T-helper 2 cell treated with Interferon-gamma antibody and Interleukin-4, amounts not matched to agents 5 μg/mL and 100 μg/mL, for 36 hours (primary cell): ENCODE measurements around the gene SCAI.
A peak's percentile ranks its signal among the peaks of the same experiment; 100 is the strongest.
"Not testable (repeated sequence)": the region's sequence is repeated elsewhere in the genome, so short reads cannot be mapped to it uniquely, and the experiment has no call there.

Experiments
- DNase-seq: peaks from one replicate; pipeline ENCODE4 v3.0.0; 2021; ENCODE audit warnings: low spot score
- H3K27ac Mint-ChIP-seq: one replicate; pipeline ENCODE4 v1.8.0; 2021; ENCODE audit warnings: mild to moderate bottlenecking, mixed read lengths
- H3K27me3 Mint-ChIP-seq: one replicate; pipeline ENCODE4 v1.8.0; 2021; ENCODE audit warnings: low read depth, mixed read lengths
- H3K36me3 Mint-ChIP-seq: one replicate; pipeline ENCODE4 v1.8.0; 2021; ENCODE audit warnings: low read depth, mixed read lengths
- H3K4me1 Mint-ChIP-seq: one replicate; pipeline ENCODE4 v1.8.0; 2021; ENCODE audit warnings: low read depth, mixed read lengths
- H3K4me3 Mint-ChIP-seq: one replicate; pipeline ENCODE4 v1.8.0; 2022; ENCODE audit warnings: mild to moderate bottlenecking, moderate library complexity, mixed read lengths
- H3K9me3 Mint-ChIP-seq: one replicate; pipeline ENCODE4 v1.8.0; 2021; ENCODE audit warnings: mixed read lengths

The SCAI gene

DNA sequence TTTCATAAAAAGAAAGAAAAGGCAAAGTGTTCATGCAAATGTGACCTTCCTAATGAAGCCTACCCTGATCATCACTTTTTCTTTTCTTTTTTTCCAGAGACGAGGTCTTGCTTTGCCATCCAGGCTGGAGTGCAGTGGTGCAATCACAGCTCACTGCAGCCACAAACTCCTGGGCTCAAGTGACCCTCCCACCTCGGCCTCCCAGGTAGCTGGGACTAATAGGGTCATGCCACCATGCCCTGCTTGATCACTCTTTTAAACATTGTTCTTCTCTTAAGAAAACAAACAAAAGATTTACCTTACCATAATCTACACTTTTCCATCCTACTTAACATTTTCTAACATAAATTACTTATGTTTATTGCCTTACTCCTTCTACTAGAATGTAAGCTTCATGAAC lies 193.9 kb downstream of the SCAI start:
- DNase-seq, result no peak
- peaks cover 5% of the 10 kb centered on the region for H3K36me3 Mint-ChIP-seq
- no peak overlapping the region for H3K4me3 Mint-ChIP-seq
- no peak overlapping the region for H3K27ac Mint-ChIP-seq
- no peaks in the 10 kb centered on the region for H3K9me3 Mint-ChIP-seq
- H3K4me1 Mint-ChIP-seq, result no peaks in the 10 kb centered on the region
- no peaks in the 10 kb centered on the region for H3K27me3 Mint-ChIP-seq

DNA sequence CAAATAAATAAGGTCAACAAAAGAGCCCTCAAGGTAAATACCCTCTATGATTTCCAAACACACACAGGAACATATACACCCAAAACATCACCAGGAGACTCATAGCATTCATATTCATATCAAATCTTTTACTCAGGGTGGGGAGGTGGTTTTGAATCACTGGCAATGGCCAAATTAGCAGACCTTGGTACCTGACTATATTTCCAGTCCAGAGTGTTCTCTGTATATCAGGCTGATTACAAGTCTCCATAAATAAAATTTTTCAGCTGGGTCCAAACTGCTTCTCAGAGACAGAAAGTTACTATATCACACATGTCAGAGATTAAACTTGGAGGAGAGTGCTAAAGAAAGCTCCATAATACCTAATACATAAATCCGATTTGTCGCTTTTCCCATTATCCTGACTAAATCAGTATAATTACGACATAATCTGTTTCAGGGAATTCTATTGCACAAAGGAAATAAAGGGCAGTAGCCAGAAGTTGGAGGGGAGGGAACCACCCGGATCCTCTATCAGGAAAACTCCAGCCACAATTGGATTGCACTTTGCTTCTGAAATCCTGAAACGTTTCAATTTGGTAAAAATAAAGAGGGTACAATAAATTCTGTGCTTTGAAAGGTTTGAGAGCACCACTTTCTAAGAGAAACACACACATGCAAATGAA lies 195.5 kb downstream of the SCAI start:
- Mint-ChIP-seq H3K27me3 (no peaks in the 10 kb centered on the region), H3K9me3 (no peaks in the 10 kb centered on the region), H3K4me1 (peaks cover 2% of the 10 kb centered on the region), H3K4me3 (no peak overlapping the region), H3K27ac (no peak overlapping the region), H3K36me3 (peaks cover 7% of the 10 kb centered on the region)
- no peak for DNase-seq

DNA sequence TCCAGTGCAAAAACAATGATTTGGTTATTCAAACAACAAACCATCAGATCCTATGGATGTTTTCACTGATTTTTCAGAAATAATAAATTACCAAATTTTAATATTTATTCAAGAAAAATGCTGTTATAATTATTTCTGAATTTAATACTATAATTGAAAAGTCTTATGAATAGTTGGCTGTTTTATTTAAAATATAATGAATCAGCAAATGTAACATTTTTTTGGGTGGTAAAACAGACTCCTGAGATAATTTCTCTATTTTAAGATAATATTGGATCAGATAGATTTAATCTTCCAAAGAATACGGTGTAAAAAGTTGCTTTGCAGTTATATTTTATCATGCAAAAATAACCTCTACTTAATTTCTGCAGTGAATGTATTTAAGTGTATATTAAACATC lies 197.2 kb downstream of the SCAI start:
- Mint-ChIP-seq H3K4me1 (peaks cover 9% of the 10 kb centered on the region), H3K36me3 (peaks cover 11% of the 10 kb centered on the region), H3K27me3 (no peaks in the 10 kb centered on the region), H3K9me3 (no peaks in the 10 kb centered on the region), H3K4me3 (no peak overlapping the region), H3K27ac (no peak overlapping the region)
- DNase-seq, result no peak

DNA sequence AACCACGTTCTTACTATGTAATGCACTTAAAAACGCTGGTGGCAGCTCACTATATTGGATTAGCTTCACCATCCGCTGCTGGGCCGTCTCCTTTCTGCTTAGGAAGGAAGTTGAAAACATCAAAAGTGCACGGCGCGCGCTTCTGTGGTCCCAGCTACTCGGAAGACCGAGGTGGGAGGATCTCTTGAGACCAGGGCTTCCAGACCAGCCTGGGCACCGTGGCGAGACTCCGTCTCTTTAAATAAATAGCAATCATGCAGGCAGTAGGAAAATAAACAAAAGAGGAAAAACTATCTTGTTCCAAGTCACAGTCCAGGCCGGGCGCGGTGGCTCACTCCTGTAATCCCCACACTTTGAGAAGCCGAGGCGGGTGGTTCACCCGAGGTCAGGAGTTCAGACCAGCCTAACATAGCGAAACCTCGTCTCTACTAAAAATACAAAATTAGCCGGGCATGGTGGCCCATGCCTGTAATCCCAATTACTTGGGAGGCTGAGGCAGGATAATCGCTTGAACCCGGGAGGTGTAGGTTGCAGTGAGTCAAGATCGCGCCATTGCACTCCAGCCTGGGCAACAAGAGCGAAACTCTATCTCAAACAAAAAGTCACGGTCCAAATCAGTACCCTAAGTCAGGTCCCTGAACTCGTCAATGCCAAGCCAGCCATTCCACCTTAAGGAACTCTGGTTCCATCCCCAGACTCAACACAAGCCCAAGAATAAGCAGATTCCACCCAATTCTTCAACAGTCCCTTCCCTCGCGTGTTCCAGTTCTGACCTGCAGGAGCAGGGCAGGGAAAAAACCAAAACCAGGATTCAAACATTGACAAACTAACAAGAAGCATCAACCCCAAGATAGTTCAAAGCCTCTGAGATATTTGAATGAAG lies 201.4 kb downstream of the SCAI start:
- DNase-seq, result peak; percentile 59
- peak overlapping the region; percentile 97 for H3K4me3 Mint-ChIP-seq
- no peaks in the 10 kb centered on the region for H3K9me3 Mint-ChIP-seq
- H3K4me1 Mint-ChIP-seq, result peaks cover 25% of the 10 kb centered on the region
- H3K27me3 Mint-ChIP-seq, result no peaks in the 10 kb centered on the region
- H3K36me3 Mint-ChIP-seq, result peaks cover 19% of the 10 kb centered on the region
- peak overlapping the region; percentile 99 for H3K27ac Mint-ChIP-seq

DNA sequence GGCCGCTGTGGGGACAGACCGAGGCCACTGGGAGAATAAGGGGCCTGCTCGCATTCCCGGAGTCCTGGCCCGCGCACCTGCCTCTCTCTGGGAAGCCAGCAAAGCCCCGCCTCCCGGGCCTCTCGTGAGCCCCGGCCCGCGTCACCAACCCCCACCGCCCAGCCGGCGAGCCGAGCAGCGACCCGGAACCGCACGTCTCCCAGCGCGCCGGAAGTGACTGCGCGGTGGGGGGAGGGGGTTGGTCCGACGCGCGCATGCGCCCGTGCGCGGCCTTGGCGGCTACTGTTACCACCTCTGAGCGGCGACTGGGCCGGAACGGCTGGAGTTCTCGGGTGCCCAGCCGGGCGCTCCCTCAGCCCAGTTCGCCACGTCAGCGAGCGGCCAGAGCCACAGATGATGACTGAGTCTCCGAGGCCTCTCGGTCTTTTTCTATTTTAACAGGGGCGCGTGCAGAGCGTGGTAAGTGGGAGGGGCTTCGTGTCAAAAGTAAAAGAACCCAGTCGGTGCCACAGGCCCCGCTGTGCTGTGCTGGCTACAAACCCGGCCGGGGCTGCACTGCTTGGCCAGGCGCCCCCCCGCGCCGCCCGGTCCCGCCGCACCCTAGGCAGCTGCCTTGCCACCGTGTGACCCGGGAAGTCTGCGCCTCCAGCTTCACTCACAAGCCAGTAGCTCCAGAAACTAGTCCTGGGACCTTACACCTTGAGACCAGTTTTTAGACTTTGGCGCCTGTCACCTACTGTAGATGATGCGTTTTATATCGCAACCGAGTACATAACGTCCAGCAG lies 202.2 kb downstream of the SCAI start, which contains the start of gene GOLGA1:
Gene GOLGA1, minus strand, starts transcription at position 190 of the 785 bp plus-strand sequence. CDS start 2,372 bp downstream, outside the sequence.
- peak; percentile 93 for DNase-seq
- Mint-ChIP-seq H3K4me1 (peaks cover 25% of the 10 kb centered on the region), H3K4me3 (peak within 1 kb of the TSS; percentile 97), H3K27ac (peak within 1 kb of the TSS; percentile 99), H3K27me3 (no peaks in the 10 kb centered on the region), H3K9me3 (no peaks in the 10 kb centered on the region), H3K36me3 (peaks cover 20% of the 10 kb centered on the region)

DNA sequence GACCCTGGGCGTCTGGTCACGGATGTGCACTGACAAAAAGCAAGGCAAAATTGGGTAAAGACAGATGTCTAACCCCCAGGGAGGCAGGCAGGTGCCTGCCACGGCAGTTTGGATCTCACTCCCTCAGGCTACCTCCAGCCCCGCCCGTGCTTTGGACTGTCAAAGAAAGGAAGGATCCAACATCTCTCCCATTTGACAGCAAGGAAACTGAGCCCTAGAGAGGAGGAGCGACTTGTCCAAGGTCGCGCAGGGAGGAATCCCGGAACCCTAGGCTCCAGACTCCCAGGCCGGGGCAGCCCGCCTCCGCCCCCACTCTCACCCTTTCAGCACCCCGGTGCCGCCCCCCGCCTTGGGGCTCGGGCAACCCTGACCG lies 202.8 kb downstream of the SCAI start:
- peak overlapping the region; percentile 92 for H3K27ac Mint-ChIP-seq
- H3K27me3 Mint-ChIP-seq, result no peaks in the 10 kb centered on the region
- H3K4me3 Mint-ChIP-seq, result peak overlapping the region; percentile 97
- H3K36me3 Mint-ChIP-seq, result peaks cover 21% of the 10 kb centered on the region
- peaks cover 25% of the 10 kb centered on the region for H3K4me1 Mint-ChIP-seq
- H3K9me3 Mint-ChIP-seq, result no peaks in the 10 kb centered on the region
- DNase-seq, result no peak

DNA sequence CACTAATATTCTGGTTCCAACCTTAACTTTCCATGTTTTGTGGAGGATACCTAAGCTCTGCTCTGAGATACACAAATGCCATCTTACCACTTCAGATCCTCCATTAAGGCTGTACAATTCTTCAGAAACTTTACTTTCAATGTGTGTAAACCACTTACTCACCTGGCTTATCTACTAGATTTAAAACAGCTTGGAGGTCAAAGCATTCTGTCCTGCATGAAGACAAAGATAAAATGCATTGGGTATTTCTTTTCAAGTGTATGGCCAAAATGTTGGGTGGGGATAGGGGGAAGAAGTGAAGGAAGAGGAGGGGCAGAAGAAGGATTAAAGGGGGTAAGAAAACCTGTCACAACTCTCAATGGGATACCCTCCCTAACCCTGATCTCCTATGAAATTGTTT lies 203.4 kb downstream of the SCAI start:
- H3K4me3 Mint-ChIP-seq, result peak overlapping the region; percentile 97
- H3K36me3 Mint-ChIP-seq, result peaks cover 21% of the 10 kb centered on the region
- H3K27me3 Mint-ChIP-seq, result no peaks in the 10 kb centered on the region
- no peaks in the 10 kb centered on the region for H3K9me3 Mint-ChIP-seq
- H3K4me1 Mint-ChIP-seq, result peaks cover 25% of the 10 kb centered on the region
- peak overlapping the region; percentile 92 for H3K27ac Mint-ChIP-seq
- no peak for DNase-seq

DNA sequence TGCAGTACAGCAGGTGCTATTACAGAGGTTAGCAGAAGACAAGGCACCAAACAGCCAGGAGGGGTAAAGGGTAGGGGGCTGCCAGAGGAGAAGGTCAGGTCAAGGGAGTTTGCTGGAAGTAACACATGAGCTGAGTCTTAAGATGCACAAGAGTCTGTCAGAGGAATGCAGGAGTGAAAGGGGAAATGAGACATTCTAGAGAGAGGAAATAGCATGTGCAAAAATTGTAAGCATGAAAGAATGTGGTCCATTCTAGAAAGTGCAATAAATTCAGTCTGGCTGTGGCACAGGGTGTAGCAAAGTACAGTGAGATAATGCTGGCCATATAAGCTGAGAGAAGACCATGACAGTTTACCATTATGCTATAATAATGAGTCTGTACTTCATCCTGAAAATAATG lies 209.0 kb downstream of the SCAI start:
- no peak for DNase-seq
- Mint-ChIP-seq H3K4me1 (peaks cover 14% of the 10 kb centered on the region), H3K27ac (no peak overlapping the region)

DNA sequence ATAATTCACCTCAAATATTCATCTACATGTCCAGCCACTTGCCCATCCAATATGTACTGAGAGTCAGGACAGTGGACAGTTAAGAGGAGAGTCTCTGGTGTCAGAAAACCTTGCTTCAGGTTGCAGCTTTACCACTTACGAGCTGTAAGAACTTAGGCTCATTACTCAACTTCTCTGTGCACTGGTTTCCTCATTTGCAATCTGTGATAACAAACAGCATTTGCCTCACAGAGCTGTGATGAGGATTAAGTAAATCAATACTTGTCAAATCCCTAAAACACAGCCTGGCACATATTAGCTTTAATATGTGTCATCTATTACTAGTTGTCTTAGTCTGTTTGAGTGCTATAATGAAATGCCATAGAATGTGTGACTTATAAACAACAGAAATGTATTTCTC lies 211.0 kb downstream of the SCAI start:
- no peaks in the 10 kb centered on the region for H3K27me3 Mint-ChIP-seq
- peaks cover 23% of the 10 kb centered on the region for H3K36me3 Mint-ChIP-seq
- DNase-seq, result no peak
- no peak overlapping the region for H3K27ac Mint-ChIP-seq
- no peaks in the 10 kb centered on the region for H3K9me3 Mint-ChIP-seq
- peaks cover 5% of the 10 kb centered on the region for H3K4me1 Mint-ChIP-seq
- no peak overlapping the region for H3K4me3 Mint-ChIP-seq

More for the DNA sequence above, 209.0 kb downstream of the SCAI start:
- Mint-ChIP-seq H3K4me3 (no peak overlapping the region), H3K36me3 (peaks cover 27% of the 10 kb centered on the region), H3K27me3 (no peaks in the 10 kb centered on the region), H3K9me3 (no peaks in the 10 kb centered on the region)

DNA sequence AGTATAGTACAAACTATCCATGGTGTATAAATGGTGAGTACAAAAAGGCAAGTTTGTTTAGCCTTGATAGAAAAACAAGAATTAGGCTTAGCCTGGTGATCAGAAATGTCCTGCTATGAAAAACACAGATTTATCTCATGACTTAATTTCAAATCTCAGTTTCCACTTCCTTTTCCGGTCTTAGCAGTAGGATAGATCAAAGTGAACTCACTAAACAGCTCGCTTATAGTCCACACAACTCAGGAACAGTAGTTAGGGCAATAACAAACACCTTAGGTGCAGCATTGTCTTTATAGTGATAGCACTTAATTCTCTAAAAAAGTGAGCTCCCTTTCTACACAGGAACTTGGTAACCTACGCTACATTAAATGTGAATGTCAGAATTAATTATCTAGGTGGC lies 213.9 kb downstream of the SCAI start:
- H3K27me3 Mint-ChIP-seq, result no peaks in the 10 kb centered on the region
- H3K4me3 Mint-ChIP-seq, result no peak overlapping the region
- peaks cover 29% of the 10 kb centered on the region for H3K36me3 Mint-ChIP-seq
- no peaks in the 10 kb centered on the region for H3K9me3 Mint-ChIP-seq
- H3K4me1 Mint-ChIP-seq, result peaks cover 4% of the 10 kb centered on the region
- DNase-seq, result no peak
- no peak overlapping the region for H3K27ac Mint-ChIP-seq

DNA sequence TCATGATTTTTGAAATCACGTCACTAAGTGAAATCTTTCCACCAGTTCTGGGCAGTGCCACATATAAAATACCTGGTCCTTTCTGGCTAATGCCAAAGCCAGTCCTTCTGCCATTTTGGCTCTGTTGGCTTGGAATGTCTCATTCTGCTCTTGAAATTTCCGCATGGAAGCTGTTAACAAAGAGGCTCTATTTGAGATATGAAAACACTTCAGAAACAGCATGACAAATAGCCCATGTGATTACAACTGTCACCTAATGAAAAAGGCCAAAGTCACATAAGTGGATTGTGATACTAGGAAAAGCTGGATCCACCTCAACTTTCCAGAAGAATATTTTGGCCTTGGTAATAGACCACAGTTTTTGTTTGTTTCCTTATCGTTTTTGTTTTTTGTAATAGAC lies 215.2 kb downstream of the SCAI start:
- Mint-ChIP-seq H3K36me3 (peaks cover 24% of the 10 kb centered on the region), H3K27ac (no peak overlapping the region), H3K4me1 (peaks cover 1% of the 10 kb centered on the region), H3K27me3 (no peaks in the 10 kb centered on the region), H3K4me3 (no peak overlapping the region), H3K9me3 (no peaks in the 10 kb centered on the region)
- no peak for DNase-seq

DNA sequence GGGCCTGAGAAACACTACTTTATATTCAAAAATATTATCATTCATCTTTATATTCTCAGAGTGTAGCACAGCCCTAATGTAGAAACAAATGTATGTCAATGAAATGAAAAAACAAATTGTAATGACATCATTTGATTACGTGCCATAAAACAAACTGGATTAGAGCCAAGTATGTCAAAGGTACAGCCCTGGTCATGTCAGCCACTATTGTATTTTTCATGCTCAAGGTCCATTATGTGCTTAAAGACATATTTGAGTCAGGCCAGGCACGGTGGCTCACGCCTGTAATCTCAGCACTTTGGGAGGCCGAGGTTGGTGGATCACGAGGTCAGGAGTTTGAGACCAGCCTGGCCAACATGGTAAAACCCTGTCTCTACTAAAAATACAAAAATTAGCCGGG lies 222.9 kb downstream of the SCAI start:
- not testable (repeated sequence) for H3K27me3 Mint-ChIP-seq, H3K9me3 Mint-ChIP-seq, H3K4me1 Mint-ChIP-seq, H3K27ac Mint-ChIP-seq, H3K4me3 Mint-ChIP-seq, DNase-seq
- peaks cover 27% of the 10 kb centered on the region for H3K36me3 Mint-ChIP-seq

DNA sequence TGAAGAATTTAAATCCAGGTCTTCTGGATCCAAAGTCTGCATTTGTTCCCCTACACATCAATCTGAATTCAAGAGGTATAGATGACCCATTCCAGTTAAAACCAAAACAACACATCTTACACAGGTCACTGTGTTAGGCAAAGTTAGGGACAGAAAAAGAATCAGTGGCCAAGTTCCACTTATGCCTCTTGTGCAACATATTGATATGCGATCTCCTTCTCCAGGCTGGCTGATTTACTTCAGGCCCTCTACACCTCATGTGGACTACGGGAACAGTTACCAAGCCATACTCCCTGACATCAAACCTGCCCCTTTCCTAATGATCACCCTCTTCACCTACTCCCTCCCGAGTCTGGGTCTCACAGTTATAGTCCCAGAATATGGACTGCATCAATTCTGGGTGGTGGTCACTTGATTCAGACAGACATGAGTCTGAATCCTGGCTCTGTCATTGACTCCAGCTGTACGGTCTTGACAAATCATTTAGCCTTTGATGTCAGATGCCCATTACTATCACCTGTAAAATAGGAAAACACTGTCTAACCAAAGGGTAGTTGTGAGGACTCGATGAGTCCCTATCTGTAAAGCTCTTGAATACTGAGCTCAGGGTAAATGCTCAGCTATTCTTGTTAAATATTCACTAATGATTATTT lies 228.4 kb downstream of the SCAI start:
- Mint-ChIP-seq H3K27ac (no peak overlapping the region), H3K36me3 (peaks cover 30% of the 10 kb centered on the region), H3K9me3 (no peaks in the 10 kb centered on the region)

More for the DNA sequence above, 228.4 kb downstream of the SCAI start:
- DNase-seq, result no peak
- Mint-ChIP-seq H3K27me3 (no peaks in the 10 kb centered on the region), H3K4me3 (no peak overlapping the region), H3K4me1 (no peaks in the 10 kb centered on the region)
